CMK (cell line): ENCODE results near the gene DAZAP1.
"Not testable (repeated sequence)": the region's sequence is repeated elsewhere in the genome, so short reads cannot be mapped to it uniquely, and the experiment has no call there.

ENCODE experiments used
- DNase-seq: peaks from one replicate; pipeline ENCODE4 v3.0.0-alpha.2; 2010; ENCODE audit warnings: low read depth

DAZAP1 gene

DNA sequence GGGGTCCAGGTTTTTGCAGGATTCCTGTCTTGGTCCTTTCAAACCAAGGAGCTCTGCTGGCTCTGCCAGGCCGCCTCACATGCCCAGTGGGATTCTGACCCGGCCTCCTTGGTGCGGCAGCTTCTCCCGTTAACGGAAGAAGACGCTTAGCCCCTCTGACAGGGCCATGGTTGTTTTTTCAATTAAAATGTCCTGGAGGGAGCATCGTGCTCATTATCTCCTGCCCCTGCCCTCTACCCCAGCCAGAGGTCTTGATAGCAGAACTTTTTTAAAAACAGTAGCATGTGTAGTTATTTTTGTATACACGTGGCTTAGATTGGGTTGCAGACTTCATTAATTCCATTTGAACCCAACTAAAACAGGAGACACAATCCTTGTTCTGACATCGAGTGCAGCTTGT, 19.4 kb downstream of the DAZAP1 start:
- DNase-seq = no peak

DNA sequence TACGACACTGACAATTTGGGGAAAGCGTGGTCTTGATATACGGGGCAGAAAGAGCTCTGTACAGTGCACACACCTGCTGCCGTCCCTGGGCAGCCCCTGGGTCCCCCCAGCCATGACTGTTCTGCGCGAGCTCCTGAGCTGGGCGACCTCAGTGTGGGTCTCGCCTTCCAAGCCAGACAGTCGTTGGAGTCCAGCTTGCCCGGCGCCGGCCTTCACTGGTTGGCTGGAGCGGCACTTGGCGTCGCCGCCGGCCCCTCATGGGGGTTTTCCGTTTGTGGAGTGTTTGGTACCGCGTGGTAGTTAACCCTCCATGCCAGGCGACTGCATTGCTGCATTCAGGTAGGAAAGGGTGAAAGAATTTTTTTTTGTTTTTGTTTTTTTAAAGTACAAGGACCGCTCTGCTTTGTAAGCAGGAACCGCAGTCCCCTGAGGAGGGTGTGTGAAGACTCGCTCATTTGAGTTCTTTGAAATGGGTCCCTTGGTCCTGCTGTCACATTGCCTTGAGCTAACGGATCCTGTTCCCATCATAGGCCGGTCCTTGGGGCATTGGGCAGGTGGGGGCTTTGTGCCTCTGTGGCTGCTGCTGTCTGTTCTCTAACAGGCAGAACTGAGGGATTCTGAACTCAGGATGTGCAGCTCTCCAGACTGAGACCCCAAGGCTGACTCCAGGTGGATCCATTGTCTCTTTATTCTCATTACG, 20.0 kb downstream of the DAZAP1 start:
- no peak for DNase-seq

DNA sequence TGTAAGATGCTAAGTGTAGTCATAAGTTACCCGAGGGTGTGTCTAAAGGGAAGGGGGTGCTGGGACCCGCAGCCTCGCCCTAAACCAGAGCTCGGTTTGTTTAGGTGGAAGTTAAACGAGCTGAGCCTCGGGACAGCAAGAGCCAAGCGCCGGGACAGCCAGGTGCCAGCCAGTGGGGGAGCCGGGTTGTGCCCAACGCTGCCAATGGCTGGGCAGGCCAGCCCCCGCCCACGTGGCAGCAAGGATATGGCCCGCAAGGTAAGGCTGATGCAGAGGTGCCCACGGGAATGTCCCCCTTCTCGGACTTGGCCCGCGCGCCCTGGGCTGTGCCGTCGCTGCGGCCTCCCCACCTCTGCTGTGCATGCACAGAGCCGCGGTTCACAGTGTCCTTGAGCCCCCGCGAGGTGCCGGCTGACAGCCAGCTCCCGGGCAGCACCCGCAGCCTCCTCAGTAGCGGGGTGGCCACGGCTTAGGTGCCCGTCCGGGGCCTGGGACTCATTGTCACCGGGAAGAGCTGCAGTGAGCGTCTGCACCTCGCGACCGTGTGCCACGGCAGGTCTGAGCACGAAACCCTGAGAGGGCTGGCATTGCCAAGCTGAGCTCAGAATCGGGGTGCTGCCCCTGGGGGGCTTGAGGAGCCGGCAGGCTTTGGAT, 21.5 kb downstream of the DAZAP1 start:
- no peak for DNase-seq

DNA sequence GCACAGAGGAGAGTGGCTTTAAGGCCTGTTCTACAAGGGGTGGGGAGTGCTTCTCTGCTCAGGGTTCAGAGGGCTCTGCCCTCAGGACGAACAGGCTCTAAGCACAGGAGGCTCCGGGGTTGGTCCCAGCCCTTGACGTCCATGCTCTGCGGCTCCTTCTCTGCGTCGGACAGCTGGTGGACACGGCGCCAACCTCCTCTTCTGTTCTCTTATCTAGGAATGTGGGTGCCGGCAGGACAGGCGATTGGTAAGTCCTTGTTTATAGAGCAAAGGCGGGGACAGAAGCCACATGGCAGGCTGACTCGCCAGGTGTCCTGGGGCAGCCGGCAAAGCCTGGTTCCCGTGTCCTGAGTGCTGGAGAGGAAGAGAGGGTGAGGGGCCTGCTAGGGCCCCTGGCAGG, 22.4 kb downstream of the DAZAP1 start:
- DNase-seq = no peak

DNA sequence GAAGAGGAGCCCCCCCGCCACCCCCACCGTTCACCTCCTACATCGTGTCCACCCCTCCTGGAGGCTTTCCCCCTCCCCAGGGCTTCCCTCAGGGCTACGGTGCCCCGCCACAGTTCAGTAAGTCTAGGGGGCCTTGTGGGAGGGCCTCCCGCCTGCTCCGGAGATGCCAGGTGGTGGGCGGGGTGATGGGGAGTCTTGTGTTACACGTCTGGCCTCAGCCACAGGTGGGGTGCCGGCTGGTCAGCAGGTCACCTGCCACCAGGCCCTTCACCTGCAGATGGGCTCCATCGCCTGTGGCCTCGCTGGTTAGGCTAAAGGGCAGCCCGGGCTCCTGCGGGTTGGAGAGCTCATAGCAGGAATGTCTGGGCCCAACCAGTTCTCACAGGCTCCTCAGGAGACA, 22.9 kb downstream of the DAZAP1 start:
- DNase-seq = no peak

DNA sequence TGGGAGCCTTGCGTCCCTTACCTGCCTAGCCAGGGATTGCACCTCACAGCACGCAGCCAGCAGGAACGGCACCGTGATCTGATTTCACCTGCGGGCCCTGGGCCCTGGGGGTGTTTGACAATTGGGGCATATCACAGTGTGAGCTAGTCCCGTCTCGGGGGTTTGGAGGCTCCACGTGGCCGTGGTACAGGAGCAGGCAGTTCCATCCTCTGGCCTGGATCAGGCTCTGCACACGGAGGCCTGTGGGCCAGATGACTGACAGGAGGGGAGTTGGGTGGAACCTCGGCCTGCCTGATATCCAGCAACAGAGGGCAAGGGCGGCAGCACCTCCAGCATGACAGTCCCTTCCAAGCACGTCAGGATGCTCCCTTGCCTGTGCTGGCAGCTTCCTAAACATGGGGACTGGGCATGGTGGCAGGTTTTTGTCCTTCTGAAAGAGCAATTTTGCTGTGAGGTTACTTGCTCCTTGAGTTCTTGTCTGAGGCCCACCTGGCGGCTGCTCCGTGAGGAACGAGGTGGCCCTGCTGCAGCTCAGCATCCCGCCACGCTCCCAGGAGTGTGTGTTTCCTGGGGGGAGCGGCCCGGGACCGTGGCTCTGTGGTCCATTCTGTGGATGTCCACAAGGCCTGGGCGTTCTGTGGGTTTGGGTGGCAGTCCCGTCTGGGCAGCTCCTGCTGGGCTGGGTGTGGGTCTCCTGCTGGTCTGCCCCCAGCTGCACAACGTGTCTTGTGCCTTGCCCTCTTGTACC, 24.5 kb downstream of the DAZAP1 start:
- no peak for DNase-seq

DNA sequence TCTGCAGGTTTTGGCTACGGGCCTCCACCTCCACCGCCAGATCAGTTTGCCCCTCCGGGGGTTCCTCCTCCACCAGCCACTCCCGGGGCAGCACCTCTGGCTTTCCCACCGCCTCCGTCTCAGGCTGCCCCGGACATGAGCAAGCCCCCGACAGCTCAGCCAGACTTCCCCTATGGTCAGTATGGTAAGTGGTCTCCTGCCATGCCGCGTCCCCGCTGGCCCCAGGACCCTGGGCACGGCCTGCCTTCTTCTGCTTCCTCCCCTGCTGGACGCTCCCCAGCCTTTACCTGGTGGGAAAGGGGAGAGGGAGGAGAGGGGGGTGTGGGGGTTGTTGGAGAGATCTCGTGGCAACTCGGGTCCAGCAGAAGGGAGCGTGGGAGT, 25.1 kb downstream of the DAZAP1 start:
- no peak for DNase-seq

DNA sequence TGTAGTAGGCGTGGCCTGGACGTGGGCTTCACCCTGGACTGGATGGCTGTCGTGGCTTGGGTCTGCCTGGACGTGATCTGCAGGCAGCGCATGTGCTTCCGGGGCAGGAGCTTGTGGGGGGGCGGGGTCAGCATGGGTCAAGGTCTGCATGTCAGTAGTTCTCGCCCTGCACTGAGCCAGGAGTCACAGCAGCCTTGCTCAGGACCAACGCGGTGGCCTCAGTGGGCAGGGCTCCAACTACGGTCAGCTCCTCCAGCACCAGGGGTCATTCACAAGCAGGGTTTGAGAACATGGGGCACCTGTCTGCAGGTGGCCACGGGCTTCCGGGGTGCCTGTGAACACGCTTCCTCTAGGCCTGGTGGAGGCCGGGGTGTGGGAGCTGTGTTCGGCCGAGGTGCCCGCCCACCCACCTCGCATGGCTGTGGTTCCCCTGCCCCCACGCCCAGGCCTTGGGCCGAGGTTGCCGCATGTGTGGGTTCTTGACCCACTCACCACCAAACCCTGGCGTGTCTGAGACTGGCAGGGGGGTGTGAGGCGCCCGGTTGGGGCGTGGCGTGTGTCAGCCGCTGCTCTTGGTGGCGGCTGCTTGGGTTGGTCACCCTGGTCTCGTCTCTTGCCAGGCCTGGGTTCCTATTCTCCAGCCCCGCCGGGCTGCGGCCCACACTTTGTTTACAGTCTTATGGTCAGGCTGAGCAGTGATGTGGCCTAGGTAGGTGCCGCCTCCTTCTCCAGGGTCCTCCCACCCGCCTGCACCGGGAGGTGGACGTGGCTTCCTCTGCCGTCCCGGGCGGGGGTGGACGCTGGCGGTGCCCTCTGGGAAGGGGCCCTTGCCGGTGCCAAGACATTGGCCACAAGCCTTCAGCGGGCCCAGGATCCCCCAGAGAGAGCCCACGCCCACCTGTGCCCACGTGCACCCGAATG, 26.0 kb downstream of the DAZAP1 start:
- DNase-seq = no peak

DNA sequence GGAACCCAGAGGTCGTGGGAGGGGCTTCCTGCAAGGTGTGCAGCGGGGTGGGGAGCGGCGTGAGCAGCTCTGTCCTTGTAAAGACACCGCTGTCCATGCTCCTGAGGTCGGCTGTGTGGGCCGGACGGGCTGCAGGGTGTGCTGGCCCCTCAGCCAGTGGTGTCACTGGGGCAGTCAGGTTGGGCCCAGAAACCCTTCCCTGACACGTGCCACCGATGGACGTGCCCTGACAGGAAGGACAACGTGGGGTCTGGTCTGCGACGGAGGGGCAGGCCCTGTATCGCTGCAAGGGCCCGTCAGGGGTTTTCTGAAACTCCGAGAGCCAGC, 26.6 kb downstream of the DAZAP1 start:
- no peak for DNase-seq

DNA sequence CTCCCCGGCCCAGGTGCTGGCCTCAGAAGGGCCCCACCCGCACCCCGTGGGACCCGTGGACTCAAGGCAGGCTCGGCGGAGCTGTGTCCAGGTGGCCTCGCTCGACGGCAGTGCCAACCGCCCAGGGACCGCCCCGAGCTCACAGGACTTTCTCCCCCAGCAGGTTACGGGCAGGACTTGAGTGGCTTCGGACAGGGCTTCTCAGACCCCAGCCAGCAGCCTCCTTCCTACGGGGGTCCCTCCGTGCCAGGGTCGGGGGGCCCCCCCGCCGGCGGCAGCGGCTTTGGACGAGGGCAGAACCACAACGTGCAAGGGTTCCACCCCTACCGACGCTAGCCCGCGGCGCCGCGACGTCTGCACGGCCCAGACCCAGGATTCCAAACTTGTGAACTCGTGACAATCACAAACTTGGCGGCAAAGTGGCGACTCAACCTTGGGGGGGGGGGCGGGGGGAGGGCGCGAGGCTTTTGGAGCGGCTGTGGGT, 27.2 kb downstream of the DAZAP1 start:
- DNase-seq = no peak

DNA sequence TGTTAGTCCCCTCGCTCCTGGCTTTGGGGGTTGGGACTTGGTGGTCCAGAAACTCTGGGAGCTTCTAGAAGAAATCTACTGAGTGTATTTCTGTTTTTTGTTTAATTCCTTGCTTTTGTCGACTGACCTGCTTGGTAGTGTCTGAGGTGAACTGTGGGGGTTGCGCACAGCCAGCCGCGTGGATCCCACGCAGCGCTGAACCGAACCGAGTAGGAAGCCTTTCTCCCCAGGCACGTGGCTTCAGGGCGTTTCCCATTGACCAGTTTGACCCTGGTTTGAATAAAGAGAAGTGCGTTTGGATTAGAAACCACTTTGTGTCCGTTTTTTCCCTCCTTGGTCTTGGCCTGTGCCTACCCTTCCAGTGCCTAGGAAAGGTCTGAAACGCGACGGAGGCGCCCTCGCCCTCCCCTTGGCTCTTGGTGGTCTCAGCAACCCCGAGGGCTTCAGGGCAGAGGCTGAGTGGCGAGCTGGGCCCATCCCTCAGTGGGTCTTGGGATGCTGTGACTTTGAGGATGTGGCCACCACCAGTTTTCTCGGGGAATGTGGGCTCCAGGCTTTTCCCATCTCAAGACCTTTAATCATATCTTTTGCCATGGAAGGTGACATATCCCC, 28.1 kb downstream of the DAZAP1 start:
- no peak for DNase-seq

DNA sequence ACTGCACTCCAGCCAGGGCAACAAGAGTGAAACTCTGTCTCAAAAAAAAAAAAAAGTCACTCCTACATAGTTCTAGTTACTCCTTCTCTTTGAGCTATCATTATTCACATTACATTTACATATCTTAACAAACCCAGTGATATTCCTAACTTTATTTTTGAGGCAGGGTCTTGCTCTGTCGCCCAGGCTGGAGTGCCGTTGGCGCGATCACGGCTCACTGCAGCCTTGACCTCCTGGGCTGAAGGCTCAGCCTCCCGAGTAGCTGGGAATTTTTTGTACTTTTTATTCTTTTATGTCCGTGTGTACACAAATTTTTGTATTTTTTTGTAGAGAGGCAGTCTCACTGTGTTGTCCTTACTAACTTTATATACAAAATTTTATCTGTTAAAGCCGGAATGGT, 30.2 kb downstream of the DAZAP1 start:
- no peak for DNase-seq

DNA sequence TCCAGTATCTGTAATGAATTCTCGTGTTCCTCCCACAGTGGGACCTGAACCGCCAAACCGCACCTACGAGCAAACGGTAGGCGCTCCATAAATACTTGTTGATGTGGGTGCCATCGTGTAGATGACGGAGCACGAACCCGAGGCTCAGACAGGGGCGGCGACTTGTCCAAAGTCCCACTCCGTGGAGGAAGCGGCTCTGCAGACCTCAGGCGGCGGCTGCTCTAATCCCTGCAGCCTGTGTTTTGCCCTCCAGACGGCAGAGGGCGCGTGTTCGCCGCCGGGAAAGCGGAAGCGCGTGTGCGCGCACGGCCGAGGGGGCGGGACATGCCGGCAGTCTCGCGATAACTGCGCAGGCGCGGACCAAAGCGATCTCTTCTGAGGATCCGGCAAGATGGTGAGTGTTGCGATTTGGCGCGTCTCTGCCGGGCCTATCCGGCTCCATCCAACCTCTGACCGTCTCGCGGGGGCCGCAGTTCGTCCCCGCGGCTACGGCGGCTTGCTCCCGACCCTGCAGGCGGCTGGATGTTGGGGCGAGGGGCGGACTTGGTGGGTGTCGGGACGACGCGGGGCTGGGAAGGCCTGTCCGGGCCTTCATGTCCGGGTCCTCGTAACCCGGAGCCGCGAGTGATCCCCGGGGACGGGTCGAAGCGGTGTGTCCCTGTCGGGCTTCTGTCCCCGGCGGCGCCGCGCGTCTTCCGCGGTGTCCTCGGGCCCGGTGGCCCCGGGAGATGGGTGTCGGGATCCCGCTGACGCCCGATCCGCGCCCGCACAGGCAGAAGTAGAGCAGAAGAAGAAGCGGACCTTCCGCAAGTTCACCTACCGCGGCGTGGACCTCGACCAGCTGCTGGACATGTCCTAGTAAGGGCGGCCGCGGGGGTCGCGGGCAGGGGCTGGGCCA, 30.9 kb downstream of the DAZAP1 start, which contains the start of gene RPS15:
RPS15 (plus strand) TSS at position 362 of the 898 bp plus-strand sequence; CDS start at position 392, 30 bp downstream.
- DNase-seq = peak; percentile 93

DNA sequence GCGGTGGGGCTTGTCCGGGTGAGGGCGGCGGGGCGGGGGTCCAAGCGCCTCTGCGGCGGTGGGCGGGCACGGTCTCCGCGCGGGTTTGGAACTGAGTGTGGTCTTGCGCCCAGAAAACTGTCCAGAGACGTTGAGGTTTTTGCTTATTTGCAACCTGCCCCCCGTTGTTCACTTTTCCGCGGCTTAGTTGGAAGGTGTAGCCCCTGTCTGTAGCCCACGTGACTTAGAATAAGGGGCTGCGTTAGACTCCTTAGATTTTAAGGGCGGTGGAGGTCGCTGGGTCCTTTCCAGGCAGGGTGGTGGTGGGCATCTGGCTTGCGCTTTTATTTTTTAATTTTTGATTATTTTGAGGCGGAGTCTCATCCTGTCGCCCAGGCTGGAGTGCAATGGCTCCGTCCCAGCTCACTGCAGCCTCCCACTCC, 31.6 kb downstream of the DAZAP1 start:
- no peak for DNase-seq

DNA sequence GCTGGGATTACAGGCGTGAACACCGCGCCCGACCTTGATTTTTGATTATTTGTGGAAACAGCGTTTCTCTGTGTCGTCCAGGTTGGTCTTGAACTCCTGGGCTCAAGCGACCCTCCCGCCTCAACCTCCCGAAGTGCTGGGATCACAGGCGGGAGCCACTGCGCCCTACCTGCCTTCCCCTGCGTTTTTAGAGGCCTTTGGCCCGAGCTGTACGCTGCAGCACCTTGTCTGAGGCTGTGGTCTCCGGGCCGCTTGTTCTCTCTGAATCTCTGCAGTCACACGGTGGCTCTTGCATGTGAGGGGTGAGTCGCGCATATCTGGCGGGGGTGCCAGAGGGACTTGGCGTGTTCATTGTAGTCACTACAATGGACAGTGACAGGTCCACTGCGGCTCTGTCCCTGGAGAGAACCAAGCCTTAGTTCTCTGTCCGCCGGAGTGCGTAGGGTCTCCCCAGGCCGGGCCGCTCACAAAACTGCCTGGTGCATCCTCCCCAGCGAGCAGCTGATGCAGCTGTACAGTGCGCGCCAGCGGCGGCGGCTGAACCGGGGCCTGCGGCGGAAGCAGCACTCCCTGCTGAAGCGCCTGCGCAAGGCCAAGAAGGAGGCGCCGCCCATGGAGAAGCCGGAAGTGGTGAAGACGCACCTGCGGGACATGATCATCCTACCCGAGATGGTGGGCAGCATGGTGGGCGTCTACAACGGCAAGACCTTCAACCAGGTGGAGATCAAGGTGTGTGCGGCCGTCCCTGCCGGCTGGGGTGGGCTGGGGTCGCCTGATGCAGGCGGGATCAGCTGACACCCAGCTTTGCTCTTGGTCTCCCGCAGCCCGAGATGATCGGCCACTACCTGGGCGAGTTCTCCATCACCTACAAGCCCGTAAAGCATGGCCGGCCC, 32.4 kb downstream of the DAZAP1 start:
- DNase-seq = not testable (repeated sequence)

DNA sequence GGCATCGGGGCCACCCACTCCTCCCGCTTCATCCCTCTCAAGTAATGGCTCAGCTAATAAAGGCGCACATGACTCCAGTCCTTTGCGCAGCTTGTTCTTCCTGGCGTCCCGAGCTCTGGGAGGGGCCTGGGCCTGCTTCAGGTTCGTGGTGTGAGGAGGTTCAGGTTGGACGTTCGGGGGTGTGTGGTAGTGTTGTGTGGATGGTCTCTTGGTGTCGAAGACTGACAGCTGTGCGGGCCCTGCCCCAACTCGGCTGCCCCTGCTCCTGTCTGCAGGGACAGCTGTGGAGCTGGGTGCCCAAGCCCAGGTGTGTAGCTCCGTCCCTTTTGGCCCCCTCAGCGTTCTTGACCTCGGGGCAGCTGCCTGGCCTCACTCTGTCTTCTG, 33.0 kb downstream of the DAZAP1 start:
- no peak for DNase-seq

DNA sequence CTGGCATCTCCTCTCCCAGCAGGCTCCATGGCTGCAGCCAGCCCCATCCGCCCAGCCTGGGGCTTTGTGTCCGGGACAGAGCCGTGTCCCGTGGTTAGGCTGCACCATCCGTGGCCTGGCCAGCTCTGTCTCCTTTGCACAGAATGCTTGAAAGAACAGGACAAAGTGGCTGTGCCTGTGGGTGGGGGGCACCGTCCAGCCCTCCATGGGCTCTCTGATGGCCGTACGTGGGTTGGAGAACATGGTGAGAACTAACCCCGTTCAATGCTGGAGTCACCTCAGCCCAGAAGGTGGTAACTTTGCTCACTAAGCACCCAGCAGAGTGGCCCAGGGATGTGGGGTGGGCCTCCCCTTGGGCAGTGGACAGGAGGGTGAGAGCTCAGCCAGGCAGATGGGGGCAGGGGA, 33.6 kb downstream of the DAZAP1 start:
- no peak for DNase-seq

DNA sequence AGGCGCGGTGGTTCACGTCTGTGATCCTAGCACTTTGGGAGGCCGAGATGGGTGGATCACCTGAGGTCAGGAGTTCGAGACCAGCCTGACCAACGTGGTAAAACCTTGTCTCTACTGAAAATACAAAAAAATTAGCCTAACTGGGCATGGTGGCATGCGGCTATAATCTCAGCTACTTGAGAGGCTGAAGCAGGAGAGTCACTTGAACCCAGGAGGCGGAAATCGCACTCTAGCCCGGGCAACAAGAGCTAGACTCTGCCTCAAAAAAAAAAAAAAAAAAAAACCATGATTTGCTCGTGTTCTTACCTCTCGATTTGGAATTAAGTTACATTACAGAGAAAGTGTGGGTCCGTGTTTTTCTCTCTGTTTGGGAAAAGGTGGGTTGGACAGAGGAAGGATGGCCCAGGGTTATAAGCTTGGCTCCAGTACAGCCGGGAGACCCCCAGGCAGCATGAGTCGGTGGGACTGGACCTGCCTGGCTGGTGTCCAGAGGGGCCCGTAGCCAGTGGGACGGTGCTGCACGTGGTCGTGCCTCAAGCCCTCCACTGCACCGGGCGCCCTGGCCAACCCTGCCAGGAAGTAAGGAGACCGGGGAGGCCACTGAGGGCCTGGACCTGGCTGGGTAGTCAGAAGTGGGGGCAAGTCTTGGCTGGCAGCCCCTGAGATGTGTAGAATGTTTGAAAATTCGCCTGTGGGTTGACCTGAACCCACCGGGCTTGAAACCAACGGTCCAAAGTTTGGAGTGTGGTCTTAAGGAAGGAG, 34.5 kb downstream of the DAZAP1 start:
- no peak for DNase-seq
